Hepatocyte (in vitro differentiated cells): ENCODE results near the gene PIK3R6.

ENCODE experiments used
- EZH2 ChIP-seq: fragments of 200-600 bp; sonication (generic); IDR thresholded peaks from 2 replicates; pipeline ENCODE4 v1.6.1; 2016; ENCODE audit warnings: antibody characterized with exemption, mild to moderate bottlenecking, borderline replicate concordance
- EZH2phosphoT487 ChIP-seq: fragments of 200-600 bp; sonication (generic); IDR thresholded peaks from one replicate; pipeline ENCODE4 v1.6.1; 2018; ENCODE audit warnings: antibody characterized with exemption, mild to moderate bottlenecking, low read depth, moderate library complexity; ENCODE audit not compliant: unreplicated experiment, severe bottlenecking
- TF ChIP-seq, protein P1 (sequence below): fragments of 200-600 bp; sonication (generic); IDR thresholded peaks from 2 replicates; pipeline ENCODE4 v1.5.1; 2016; ENCODE audit warnings: antibody characterized with exemption, mild to moderate bottlenecking; ENCODE audit not compliant: poor library complexity

DNA sequence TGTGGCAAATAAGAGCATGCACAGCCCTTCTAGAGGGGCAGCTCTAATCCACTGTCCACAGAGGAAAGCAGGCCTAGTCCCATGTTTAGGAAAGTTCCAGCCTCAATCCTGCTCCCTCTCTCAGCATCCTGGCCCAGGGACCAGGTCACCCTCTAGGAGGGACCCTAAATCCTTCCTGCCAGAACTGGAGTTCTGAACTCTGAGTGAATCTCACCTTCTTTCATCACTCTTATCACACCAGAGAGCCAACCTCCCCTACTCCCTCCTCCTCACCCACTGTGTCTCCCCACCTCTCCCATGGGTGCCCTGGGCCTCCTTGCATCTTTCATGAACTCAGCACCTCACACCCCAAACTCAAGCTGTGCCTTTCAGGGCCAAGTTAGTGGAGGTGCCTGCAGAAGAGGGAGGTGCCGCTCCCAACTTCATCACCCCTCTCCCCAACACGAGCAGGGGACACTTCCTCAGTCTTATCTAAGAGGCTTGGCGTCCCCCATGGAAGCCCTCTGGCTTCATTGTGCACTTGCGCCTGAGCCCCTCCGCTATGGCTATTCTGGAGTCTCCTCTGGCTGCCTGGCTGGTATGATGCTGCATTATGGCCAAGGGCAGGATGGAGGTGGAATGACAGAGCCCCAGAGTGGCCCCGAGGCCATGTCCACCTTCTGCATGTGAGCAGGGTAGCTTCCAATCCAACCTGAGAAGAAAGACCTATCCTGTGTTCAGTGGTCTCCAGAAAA, 31.7 kb downstream of the PIK3R6 start:
- no peak for TF ChIP-seq EZH2
- TF ChIP-seq, protein P1, sequence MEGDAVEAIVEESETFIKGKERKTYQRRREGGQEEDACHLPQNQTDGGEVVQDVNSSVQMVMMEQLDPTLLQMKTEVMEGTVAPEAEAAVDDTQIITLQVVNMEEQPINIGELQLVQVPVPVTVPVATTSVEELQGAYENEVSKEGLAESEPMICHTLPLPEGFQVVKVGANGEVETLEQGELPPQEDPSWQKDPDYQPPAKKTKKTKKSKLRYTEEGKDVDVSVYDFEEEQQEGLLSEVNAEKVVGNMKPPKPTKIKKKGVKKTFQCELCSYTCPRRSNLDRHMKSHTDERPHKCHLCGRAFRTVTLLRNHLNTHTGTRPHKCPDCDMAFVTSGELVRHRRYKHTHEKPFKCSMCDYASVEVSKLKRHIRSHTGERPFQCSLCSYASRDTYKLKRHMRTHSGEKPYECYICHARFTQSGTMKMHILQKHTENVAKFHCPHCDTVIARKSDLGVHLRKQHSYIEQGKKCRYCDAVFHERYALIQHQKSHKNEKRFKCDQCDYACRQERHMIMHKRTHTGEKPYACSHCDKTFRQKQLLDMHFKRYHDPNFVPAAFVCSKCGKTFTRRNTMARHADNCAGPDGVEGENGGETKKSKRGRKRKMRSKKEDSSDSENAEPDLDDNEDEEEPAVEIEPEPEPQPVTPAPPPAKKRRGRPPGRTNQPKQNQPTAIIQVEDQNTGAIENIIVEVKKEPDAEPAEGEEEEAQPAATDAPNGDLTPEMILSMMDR: no peak
- no peak for TF ChIP-seq EZH2phosphoT487
